ENCODE results near the gene TSFM. TPM values are rescaled to one million over a fixed set of nuclear protein-coding genes. Genes with fewer than 3 reads are reported as not detected.

TSFM gene
- total RNA-seq, 1 experiment from 2014 or later, result 40.3 TPM

GRCh38 chr12:57822392-57823130, 40.0 kb downstream of the TSFM start:
- H3K4me1 ChIP-seq (ENCODE audit: control insufficient read depth, insufficient read depth, low read length), result no peaks in the 10 kb centered on the region
- in situ Hi-C loops (cut with HindIII; ENCODE audit: low pct_unique_long_range_greater_than_20kb, low sequenced_read_pairs), result no loop called here
- no peaks in the 10 kb centered on the region for H3K9me3 ChIP-seq (ENCODE audit: control insufficient read depth, insufficient read depth, low read depth, low read length)
- no peak overlapping the region for H3K27ac ChIP-seq (ENCODE audit: low read length)
- no peak overlapping the region for H3K4me3 ChIP-seq (ENCODE audit: low read depth in 2 of 2, low read length in 2 of 2)
- TF ChIP-seq CTCF (IDR thresholded peaks at IDR 0.05), result no peak
- no peak for TF ChIP-seq TCF7L2 (IDR thresholded peaks at IDR 0.05; ENCODE audit: low read depth, low read length)
- TF ChIP-seq SIN3A (IDR thresholded peaks at IDR 0.05; ENCODE audit: borderline replicate concordance, insufficient read depth, low read depth, low read length), result no peak
- TF ChIP-seq POLR2AphosphoS5 (IDR thresholded peaks at IDR 0.05; ENCODE audit: low read depth, low read length), result no peak
- TF ChIP-seq REST (IDR thresholded peaks at IDR 0.05; ENCODE audit: insufficient read depth in 1 of 2, low read depth in 2 of 2, low read length in 1 of 2), result no peak
- BruUV-seq (replicated peaks), result no TSS peak
- CTCF ChIA-PET, result interaction anchor here (0.7 kb wide), 1 partner anchor 74 kb away, joined by 3 read pairs; no protein-coding TSS in a partner anchor
- POLR2A ChIA-PET, result interaction anchor here (0.6 kb wide), 1 partner anchor 90 kb away, joined by 3 read pairs; no protein-coding TSS in a partner anchor
- peaks cover 22% of the 10 kb centered on the region for H3K36me3 ChIP-seq (ENCODE audit: control insufficient read depth, insufficient read depth, low read length)
- ATAC-seq (no peak), DNase-seq (ENCODE audit: low read depth, low spot score) (no peak)
- intact Hi-C loops (cut with micrococcal nuclease; ENCODE audit: unreplicated experiment), result no loop called here
- no peaks in the 10 kb centered on the region for H3K27me3 ChIP-seq (ENCODE audit: control insufficient read depth, insufficient read depth, low read length)

- intact Hi-C loops (cut with micrococcal nuclease; ENCODE audit: unreplicated experiment), result no loop called here
- no peak for ATAC-seq
- TF ChIP-seq TCF7L2 (IDR thresholded peaks at IDR 0.05; ENCODE audit: low read depth, low read length) (no peak), SIN3A (IDR thresholded peaks at IDR 0.05; ENCODE audit: borderline replicate concordance, insufficient read depth, low read depth, low read length) (no peak), REST (IDR thresholded peaks at IDR 0.05; ENCODE audit: insufficient read depth in 1 of 2, low read depth in 2 of 2, low read length in 1 of 2) (no peak), CTCF (IDR thresholded peaks at IDR 0.05) (no peak), POLR2AphosphoS5 (IDR thresholded peaks at IDR 0.05; ENCODE audit: low read depth, low read length) (no peak)
- H3K36me3 ChIP-seq (ENCODE audit: control insufficient read depth, insufficient read depth, low read length), result peaks cover 23% of the 10 kb centered on the region
- H3K4me3 ChIP-seq (ENCODE audit: low read depth in 2 of 2, low read length in 2 of 2), result no peak overlapping the region
- DNase-seq (ENCODE audit: low read depth, low spot score), result no peak
- in situ Hi-C loops (cut with HindIII; ENCODE audit: low pct_unique_long_range_greater_than_20kb, low sequenced_read_pairs), result no loop called here
- CTCF ChIA-PET, result no interaction called here
- H3K4me1 ChIP-seq (ENCODE audit: control insufficient read depth, insufficient read depth, low read length), result no peaks in the 10 kb centered on the region
- no TSS peak for BruUV-seq (replicated peaks)
- no peaks in the 10 kb centered on the region for H3K27me3 ChIP-seq (ENCODE audit: control insufficient read depth, insufficient read depth, low read length)
- no peaks in the 10 kb centered on the region for H3K9me3 ChIP-seq (ENCODE audit: control insufficient read depth, insufficient read depth, low read depth, low read length)
- no peak overlapping the region for H3K27ac ChIP-seq (ENCODE audit: low read length)
- POLR2A ChIA-PET, result interaction anchor here (0.6 kb wide), 1 partner anchor 89 kb away, joined by 3 read pairs; no protein-coding TSS in a partner anchor
Measured at GRCh38 chr12:57823131-57823907, 40.7 kb downstream of the TSFM start.

All from Panc1 (cell line).